Cardiac fibroblast (primary cell): ENCODE measurements around the gene ELF5.

ENCODE experiments used
- DNase-seq, 2 donors: peaks; one replicate each; pipeline versions ENCODE4 v3.0.0 to v3.0.0-alpha.2; 2010; ENCODE audit warnings: low read depth in 2 of 2
- H3K4me3 ChIP-seq, 2 donors: replicated peaks in 1 of 2; 1 replicate in 1 of 2; 2 replicates in 1 of 2; pipeline ENCODE4 v1.5.1; 2011; ENCODE audit warnings: low read depth in 2 of 2, low read length in 2 of 2, mild to moderate bottlenecking in 2 of 2, moderate library complexity in 1 of 2
- CTCF ChIP-seq: IDR thresholded peaks from one replicate; pipeline ENCODE4 v1.5.1; 2011; ENCODE audit warnings: low read depth, mild to moderate bottlenecking, low read length, inconsistent platforms

Gene ELF5

GRCh38 chr11:34549271-34549670, 35.7 kb upstream of the ELF5 start:
- TF ChIP-seq CTCF = no peak
- H3K4me3 ChIP-seq = no peak overlapping the region
- no peak for DNase-seq

- no peak for DNase-seq
- no peak for TF ChIP-seq CTCF
- no peak overlapping the region for H3K4me3 ChIP-seq
Observed at GRCh38 chr11:34548278-34548677, 34.7 kb upstream of the ELF5 start.

- no peak for DNase-seq
- TF ChIP-seq CTCF = no peak
Observed at GRCh38 chr11:34546511-34547209, 33.1 kb upstream of the ELF5 start.

GRCh38 chr11:34542089-34542488, 28.5 kb upstream of the ELF5 start:
- TF ChIP-seq CTCF = no peak
- no peak for DNase-seq
- H3K4me3 ChIP-seq = no peak overlapping the region

More at GRCh38 chr11:34546511-34547209, 33.1 kb upstream of the ELF5 start:
- no peak overlapping the region for H3K4me3 ChIP-seq

- H3K4me3 ChIP-seq = no peak overlapping the region
- TF ChIP-seq CTCF = no peak
- no peak for DNase-seq
Observed at GRCh38 chr11:34540870-34541269, 27.3 kb upstream of the ELF5 start.

- no peak for DNase-seq
- no peak overlapping the region for H3K4me3 ChIP-seq
- TF ChIP-seq CTCF = no peak
Observed at GRCh38 chr11:34537636-34538035, 24.0 kb upstream of the ELF5 start.

- no peak for TF ChIP-seq CTCF
- H3K4me3 ChIP-seq = no peak overlapping the region
- no peak for DNase-seq
Observed at GRCh38 chr11:34536056-34536455, 22.5 kb upstream of the ELF5 start.
